IPS-11a (cell line): Measurements from ENCODE around the gene DAPK1.
"Not testable (repeated sequence)": the region's sequence is repeated elsewhere in the genome, so short reads cannot be mapped to it uniquely, and the experiment has no call there.

Experiments used
- H3K4me3 ChIP-seq: one replicate; pipeline ENCODE4 v1.5.1; 2013; ENCODE audit warnings: low read depth, low read length, control low read depth

The DAPK1 gene

DNA sequence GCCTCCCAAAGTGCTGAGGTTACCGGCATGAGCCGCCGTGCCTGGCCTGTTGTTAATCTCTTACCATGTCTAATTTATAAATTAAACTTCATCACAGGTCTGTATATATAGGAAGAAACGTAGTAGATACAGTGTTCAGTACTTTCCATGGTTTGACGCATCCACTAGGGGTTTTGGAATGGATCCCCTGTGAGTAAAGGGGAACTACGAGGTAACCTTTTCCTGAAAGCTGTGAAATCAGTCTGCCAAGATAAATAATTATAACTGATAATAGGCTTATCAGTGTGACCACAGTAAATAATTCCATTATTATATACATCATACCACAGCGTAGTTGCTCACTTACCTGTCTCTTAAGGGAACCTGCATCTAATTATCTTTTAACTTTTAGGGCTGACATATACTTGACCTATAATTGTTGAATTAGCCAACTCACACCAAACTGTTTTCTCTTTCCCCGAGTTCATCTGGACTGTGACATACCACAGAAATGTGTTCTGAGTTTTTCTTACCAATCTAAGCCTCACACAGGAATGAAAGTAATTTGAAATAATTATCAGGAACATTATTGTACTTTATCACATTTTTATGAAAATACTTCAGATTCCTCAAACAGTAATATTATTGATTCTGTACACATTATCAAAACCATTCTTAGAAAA is 42.9 kb downstream of the DAPK1 start:
- H3K4me3 ChIP-seq, result no peak overlapping the region

DNA sequence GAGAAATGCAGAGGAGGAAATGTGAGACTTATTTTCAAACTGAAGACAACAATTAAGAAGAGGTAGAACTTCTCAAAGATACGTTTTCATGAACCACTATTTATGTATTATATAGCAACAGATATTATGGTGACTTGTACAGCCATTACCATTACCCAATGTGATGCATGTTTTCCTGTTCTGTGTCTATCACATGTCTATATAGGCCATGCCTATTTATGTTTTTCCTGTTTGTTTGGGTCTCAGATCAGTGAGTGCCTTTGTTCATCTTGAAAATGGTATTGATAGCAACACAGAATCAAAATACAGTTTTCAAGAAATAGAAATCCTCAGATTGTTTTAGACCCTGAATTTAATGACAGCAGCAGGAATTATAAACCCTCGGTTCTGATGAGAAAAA is 44.0 kb downstream of the DAPK1 start:
- no peak overlapping the region for H3K4me3 ChIP-seq

DNA sequence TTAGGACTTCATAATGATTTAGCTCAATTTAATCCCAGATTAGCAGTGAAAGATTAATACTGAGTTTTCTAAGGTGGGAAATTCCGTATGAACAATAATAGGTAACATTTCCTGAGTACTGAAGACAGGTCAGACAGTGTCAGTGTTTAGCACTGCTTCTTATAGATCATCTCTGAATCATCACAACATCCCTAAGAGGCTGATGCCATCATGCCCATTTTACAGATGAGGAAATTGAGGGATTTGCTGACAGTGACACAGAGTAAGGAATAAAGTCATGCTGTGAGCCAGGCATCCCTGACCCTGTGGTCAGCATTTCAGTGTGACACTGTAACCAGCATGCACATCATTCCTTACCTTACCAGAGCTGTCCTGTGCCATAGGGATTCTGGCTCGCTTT is 44.5 kb downstream of the DAPK1 start:
- H3K4me3 ChIP-seq, result no peak overlapping the region

DNA sequence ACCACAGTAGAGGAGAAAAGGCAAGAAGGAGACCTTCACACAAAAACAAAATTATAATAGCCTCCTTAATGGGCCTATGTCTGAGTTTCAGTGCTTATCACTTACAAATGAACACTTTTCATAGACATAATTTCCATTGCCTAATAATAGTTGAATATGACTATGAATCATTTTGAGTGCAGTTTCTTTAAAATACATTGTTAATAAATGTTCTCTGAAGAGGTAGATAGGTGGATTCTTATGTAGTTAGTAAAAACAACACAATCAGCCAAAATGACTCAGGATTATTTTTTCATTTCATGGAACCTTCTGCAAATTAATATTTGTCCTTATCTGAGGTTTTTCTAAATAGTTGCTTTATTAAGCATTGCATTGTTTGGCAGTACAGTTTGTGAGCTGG is 45.6 kb downstream of the DAPK1 start:
- no peak overlapping the region for H3K4me3 ChIP-seq

DNA sequence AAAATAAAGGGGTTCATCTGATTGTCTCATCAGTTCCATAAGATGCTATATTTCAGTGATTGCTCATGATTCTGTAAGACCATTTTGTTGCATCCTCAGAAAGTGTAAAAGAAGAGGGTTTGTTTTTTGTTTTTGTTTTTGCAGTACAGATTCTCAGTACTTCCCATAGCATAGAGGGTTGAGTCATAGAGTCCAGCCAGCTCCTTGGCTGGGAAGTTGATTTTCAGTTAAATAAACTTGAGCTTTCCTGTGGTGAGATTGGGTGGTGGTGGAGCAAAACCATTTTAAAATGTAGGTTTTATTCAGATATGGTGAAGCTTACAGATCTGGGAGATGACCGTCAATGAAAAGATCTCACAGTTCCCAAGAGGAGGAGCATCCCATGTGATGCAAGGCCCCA is 48.2 kb downstream of the DAPK1 start:
- no peak overlapping the region for H3K4me3 ChIP-seq

DNA sequence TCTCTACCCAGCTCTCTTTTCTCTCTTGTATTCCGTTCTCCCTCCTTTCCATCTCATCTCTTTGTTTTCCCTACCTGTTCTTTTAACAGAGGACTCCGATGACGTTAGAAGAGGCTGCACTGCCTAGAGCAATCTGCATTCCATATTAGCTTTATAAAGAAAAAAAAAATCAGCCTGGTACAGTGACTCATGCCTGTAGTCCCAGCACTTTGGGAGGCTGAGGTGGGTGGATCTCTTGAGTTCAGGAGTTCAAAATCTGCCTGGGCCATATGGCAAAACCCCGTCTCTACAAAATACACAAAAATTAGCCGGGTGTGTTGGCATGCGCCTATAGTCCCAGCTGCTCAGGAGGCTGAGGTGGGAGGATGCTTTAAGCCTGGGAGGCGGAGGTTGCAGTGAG is 49.0 kb downstream of the DAPK1 start:
- no peak overlapping the region for H3K4me3 ChIP-seq

DNA sequence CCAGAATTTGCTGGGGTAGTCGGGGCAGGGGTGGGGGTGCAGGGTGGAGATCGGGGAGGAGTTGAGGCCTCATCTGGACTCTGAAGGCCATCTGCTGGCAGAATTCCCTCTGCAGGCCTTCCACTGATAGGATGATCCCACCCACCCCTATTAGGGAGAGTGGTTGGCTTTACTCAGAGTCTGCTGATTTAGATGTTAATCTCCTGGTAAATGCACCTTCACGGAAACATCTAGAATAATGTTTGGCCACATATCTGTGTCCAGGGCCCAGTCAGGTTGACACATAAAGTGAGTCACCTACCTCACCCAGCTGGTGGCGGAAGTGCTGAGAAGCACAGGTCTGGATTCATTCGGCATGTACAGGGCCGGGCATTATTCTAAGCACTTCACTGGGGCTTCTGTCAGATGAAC is 50.0 kb downstream of the DAPK1 start:
- no peak overlapping the region for H3K4me3 ChIP-seq

DNA sequence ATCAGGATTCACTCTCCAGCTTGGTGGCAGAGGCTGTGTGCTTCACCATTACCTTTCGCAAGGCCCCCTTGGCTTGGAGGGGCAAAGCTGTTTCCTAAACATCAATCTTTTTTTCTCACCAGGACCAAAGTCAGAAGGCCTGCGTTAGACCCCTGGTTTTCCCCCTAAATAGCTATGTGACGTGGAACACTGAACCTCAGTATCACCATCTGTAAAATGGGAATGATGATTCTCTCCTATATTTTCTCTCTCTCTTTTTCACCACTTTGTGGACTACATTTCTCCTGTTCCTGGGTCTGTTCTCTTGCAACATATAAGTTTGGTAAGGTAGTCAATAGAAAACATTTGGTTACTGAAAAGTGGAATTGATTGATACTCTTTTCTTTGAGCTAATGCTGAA is 50.5 kb downstream of the DAPK1 start:
- no peak overlapping the region for H3K4me3 ChIP-seq

DNA sequence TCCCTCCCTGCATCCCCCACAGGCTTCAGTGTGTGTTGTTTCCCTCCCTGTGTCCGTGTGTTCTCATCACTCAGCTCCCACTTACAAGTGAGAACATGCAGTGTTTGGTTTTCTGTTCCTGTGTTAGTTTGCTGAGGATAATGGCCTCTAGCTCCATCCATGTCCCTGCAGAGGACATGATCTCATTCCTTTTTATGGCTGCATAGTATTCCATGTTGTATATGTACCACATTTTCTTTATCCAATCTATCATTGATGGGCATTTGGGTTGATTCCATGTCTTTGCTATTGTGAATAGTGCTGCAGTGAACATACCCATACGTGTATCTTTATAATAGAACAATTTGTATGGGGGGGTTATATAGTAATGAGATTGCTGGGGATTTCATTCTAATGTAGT is 51.4 kb downstream of the DAPK1 start:
- not testable (repeated sequence) for H3K4me3 ChIP-seq

DNA sequence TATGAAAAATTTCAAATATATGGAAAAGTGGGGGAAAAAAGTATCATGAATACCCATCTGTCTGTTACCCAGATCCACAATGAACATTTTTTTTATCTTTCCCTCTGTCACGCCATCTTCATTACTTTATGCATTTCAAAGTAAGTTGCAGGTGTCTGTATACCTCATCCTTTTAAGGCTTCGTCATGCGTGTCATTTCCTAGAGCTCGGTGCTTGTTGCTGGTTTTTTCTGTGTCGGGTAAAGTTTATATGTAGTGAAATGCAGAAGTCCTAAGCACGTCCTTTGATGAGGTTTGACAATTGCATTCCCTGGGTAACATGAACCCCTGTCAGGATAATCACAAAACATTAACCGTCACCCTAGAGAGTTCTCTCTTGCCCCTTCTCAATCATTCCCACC is 52.1 kb downstream of the DAPK1 start:
- no peak overlapping the region for H3K4me3 ChIP-seq

DNA sequence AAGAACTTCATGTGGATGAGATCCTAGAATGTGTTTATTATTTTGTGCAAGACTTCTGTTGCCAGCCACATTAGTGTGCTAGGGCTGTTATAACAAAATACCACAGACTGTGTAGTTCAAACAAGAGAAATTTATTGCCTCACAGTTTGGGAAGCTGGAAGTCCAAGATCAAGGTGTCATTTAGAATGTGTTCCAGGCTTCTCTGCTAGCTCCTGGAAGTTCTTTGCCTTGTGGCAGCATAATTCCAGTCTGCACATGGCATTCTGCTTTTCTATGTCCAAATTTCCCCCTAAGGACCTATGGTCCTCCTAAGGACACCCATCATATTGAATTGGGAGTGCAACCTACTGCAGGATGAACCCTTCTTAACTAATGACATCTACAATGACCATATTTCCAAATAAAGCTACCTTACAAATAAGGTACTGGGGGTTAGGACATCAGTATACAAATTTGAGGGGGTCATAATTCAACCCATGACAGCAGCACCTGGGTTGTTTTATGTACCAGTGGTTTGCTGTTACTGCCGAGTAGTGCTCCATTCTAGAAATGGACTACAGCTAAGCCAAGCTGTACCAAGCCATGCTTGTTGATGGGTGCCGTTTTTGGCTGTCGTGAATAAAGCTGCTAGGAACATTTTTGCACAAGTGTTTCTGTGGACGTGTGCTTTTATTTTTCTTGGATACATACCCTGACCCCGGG is 52.7 kb downstream of the DAPK1 start:
- no peak overlapping the region for H3K4me3 ChIP-seq

DNA sequence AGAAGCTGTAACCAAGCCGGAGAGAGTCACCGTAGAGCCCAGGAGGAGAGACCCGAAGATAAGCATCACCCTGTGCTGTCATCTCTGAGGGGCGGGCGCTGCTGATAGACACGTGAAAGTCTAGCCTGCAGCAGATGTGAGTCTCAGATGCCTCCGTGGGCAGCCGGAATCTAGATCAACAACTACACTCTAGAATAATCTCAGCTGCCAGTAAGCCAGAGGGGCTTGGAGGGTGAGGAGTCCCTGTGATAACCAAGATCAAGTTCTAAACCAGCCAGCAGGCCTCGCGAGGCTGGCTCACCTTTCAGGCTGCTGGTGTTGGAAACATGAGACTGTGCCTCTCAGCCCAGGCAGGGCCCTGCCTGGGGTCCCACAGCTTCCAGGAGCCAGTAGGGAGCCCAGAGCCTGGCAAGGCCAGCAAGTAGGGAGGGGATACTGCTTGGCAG is 54.1 kb downstream of the DAPK1 start:
- no peak overlapping the region for H3K4me3 ChIP-seq

DNA sequence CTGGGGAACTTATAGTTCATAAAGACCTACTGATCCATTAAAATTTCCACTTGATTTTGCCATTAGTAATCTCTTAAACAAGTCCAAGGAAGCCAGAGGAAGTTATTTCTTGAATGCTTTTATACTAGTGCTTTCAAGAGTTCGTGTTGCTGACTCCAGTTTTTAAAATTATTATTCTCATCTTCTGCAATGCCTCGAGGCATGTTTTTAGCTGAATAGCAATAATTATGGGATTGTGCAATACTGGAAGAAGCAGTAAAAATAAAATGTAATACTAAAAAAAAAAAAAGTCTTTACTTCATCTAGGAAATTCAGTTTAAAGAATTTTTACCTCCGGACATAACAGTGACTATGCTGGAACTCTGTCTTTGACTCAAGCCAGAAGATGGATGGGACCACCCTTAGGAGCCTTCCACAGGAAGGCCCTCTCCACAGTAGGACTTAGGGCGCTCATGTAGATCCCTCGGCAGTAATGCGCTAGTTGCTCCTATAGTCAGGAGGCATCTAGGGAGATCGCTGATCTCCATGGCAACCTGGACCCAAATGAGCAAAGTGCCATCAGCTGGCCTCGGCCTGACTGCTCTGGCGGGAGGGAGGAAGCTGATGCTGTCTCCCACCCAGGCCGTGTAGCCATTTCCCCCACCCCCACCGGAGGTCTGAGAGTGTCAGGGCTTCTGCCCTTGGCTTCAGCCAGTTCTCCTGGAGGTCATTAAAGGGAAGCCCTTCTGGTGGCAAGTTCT is 56.7 kb downstream of the DAPK1 start:
- H3K4me3 ChIP-seq, result no peak overlapping the region

DNA sequence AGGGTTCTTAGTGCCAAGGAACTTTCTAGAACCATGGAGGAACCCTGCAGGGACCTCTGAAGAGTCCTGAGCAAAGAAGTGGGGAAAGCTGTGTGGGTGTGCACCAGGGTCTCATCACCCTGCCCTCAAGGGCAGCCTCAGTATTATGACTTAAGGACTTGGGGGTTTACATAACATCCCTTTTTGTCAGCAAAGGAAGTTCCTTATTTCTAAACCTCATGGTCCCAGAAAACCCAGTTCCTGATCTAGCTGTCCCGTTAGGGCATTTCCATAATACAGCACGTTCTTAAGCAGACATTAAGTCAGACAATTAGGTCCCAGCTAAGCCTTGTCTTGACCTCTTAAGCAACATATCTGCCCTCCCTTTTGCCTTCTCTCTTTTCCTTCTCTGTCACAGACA is 57.3 kb downstream of the DAPK1 start:
- H3K4me3 ChIP-seq, result no peak overlapping the region

DNA sequence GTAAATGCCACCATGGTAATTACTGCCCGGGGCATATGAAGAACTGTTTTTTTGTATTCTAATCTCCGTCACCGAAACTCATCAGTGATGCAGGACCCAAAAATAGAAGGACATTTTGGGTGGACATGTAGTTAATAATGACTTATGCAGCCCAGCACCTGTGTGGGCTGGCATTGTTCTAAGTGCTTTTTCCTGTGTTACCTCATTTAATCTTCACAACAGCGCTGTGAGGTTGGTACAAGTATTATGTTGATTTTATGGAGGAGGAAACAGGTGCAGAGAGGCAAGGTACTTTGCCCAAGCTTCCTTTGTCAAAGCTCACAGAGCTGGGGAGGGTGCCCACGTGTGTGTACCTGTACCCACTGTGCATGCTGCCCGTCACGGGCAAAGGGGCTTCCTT is 58.4 kb downstream of the DAPK1 start:
- no peak overlapping the region for H3K4me3 ChIP-seq

DNA sequence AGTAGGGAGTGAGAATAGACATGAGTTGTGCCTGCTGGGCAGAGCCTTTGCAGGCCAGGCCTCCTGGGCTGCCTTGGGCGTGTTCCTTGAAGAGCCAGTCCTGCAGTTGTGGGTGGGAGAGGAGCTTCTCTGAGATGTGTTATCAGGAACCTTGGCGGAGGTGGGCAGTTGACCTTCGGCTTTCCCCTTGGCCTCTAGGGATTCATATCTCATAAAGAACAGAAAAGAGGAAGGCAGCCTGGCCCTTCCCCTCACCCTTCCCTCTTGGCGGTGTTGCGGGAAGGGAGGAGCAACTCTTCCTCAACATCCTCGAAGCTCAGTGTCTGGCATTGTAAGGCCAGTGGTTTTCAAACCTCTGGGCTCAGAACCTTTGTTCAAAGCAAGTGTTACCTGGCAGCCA is 59.2 kb downstream of the DAPK1 start:
- H3K4me3 ChIP-seq, result no peak overlapping the region

DNA sequence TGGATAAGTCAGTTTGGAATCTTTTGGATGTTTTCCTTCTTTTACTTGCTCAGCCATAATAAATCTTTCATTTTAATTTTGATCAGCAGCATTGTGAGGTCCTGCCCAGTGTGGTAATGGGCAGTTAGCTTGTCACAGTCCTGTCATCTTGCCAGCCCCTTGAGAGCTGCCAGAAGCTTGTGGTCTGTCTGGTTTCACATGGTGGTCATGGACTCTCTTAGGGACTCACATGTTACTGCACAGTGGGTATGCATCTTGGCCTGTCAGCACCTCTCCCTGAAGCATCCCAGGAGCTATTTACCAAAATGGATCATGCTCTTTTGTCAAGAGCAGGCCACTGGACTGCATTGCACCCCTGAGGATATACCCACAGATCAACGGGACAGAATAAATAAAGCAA is 60.3 kb downstream of the DAPK1 start:
- no peak overlapping the region for H3K4me3 ChIP-seq

DNA sequence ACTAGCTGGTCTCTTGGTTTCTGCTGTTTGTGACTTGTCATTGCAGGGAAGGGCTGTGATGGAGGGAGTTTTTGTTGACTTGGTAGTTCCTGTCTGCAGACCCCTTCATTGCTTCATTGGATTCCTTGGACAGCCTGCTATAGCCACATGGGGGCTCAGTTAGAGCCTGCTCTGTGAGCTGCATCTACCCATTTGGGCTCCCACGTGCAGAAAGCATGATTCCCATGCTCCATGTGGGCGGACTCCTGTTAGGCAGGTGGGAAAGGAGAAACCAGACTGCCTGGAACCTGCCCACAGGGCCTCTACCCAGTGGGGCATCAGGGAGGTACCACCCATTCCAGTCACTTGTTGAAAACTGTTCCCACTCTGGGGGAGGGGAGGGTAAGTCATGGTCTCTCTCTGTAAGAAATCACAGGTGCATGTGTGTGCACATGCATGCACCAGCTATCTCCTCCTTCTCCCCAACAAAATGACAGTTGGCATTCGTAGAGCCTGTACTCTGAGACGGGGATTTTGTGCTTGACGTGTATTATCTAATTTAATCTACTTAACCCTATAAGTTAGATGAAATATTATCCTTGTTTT is 61.0 kb downstream of the DAPK1 start:
- H3K4me3 ChIP-seq, result no peak overlapping the region

DNA sequence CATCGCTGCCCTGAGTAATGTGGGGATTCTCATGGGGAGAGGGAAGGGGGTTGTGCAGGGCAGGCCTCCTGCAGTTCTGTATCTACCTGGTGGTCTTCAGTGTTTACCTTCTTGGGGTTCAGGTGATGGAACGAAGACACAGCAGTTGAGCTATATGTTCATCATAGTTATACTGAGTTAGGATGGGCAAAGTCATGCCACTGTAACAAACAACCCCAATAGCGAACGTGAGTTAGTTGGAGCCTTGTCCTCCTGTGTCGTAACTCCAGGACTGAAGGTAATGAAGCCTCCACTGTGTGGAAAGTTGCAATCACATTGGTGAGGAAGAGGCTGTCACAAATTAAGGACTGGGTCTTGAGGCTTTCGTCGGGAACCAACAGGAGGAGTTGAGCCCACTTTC is 64.4 kb downstream of the DAPK1 start:
- no peak overlapping the region for H3K4me3 ChIP-seq

DNA sequence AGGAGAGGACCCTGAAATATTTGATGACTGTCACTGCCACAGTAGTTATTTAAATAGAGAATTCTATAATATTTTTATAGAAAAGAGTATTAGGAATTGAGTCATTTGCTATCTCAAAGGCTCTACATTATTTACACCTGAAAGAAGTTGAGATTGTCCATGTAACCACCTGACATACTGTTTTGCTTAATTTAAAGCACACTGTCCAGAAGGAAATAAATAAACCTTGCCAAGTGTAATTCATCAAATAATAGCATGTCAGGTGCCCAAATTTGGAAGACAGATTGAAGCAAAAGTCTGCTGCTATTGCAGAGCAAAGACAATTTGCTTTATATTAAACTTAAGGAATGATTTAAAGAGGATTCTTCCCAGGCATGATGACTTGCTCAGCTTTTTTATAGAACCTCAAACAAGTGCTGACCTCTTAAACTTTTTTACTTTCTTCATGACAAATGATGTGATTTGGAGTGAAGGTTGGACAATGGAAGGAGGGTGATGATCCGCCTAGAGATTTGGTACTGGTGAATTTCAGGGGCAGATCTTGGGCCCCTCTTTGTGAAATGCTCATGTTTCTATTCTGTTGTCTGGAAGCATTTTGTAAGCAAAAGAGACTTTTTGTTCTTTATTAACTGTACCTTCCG is 65.0 kb downstream of the DAPK1 start:
- H3K4me3 ChIP-seq, result no peak overlapping the region

DNA sequence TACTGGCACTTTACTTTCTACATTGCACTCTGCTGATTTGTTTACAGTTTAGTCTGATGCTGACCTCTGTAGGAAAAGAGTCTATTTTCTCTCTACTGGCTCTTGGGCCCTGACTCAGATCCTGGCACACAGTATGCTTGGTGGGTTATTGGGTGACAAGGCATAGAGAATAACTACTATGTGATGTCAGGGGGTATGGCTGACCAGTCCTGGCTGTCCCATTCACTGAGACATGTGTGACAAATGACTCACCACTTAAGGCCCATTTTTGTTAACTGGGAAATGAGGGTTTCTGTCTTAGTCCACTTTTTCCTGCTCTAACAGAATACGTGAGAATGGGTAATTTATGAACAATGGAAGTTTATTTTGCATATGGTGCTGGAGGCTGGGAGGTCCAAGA is 66.4 kb downstream of the DAPK1 start:
- H3K4me3 ChIP-seq, result no peak overlapping the region
